Kidney epithelial cell (primary cell): ENCODE data around the gene MGAT1. TPM values are rescaled to one million over a fixed set of nuclear protein-coding genes. Genes with fewer than 3 reads are reported as not detected.
"Not testable (repeated sequence)": the region's sequence is repeated elsewhere in the genome, so short reads cannot be mapped to it uniquely, and the experiment has no call there.

Experiments
- DNase-seq: peaks from one replicate; pipeline ENCODE4 v3.0.0-alpha.2; 2010; ENCODE audit warnings: low read depth
- H3K27me3 ChIP-seq: 2 replicates; pipeline ENCODE4 v1.6.0; 2011; ENCODE audit warnings: low read length; ENCODE audit not compliant: control insufficient read depth, insufficient read depth
- H3K36me3 ChIP-seq: 2 replicates; pipeline ENCODE4 v1.5.1; 2011; ENCODE audit warnings: low read length; ENCODE audit not compliant: control insufficient read depth, insufficient read depth
- H3K4me3 ChIP-seq: 2 replicates; pipeline ENCODE4 v1.5.1; 2011; ENCODE audit warnings: low read depth, mild to moderate bottlenecking, control low read depth, low read length
- CTCF ChIP-seq: IDR thresholded peaks from 2 replicates; pipeline ENCODE4 v1.5.1; 2011; ENCODE audit warnings: mild to moderate bottlenecking, moderate library complexity, low read length, control low read depth, inconsistent platforms; ENCODE audit not compliant: insufficient read depth, poor library complexity, severe bottlenecking
- total RNA-seq: library from RNA; depleted of rRNA; stranded (reverse); fragments of >200 nt; gene quantifications from 2 replicates; pipeline ENCODE4 v1.2.3, GENCODE V29; 2015

MGAT1 gene
- total RNA-seq, 1 donor from 2014 or later = 95.4 TPM

GRCh38 chr5:180785121-180785781 is 17.4 kb downstream of the MGAT1 start:
- H3K36me3 ChIP-seq = peaks cover 1% of the 10 kb centered on the region
- TF ChIP-seq CTCF = no peak
- H3K27me3 ChIP-seq = no peaks in the 10 kb centered on the region
- no peak overlapping the region for H3K4me3 ChIP-seq
- DNase-seq = no peak

- Histone ChIP-seq H3K4me3 (no peak overlapping the region), H3K36me3 (no peaks in the 10 kb centered on the region), H3K27me3 (no peaks in the 10 kb centered on the region)
- TF ChIP-seq CTCF = peak; percentile 86
- DNase-seq = no peak
Observed at GRCh38 chr5:180784497-180785097, 18.0 kb downstream of the MGAT1 start.

GRCh38 chr5:180783340-180784052 is 19.1 kb downstream of the MGAT1 start:
- Histone ChIP-seq H3K4me3 (no peak overlapping the region), H3K27me3 (no peaks in the 10 kb centered on the region), H3K36me3 (no peaks in the 10 kb centered on the region)
- DNase-seq = no peak
- TF ChIP-seq CTCF = no peak

GRCh38 chr5:180782748-180783147 is 19.9 kb downstream of the MGAT1 start:
- no peaks in the 10 kb centered on the region for H3K36me3 ChIP-seq
- H3K4me3 ChIP-seq = no peak overlapping the region
- DNase-seq = no peak
- TF ChIP-seq CTCF = no peak
- H3K27me3 ChIP-seq = no peaks in the 10 kb centered on the region

GRCh38 chr5:180781900-180782326 is 20.7 kb downstream of the MGAT1 start:
- not testable (repeated sequence) for DNase-seq, H3K4me3 ChIP-seq, H3K27me3 ChIP-seq, H3K36me3 ChIP-seq

GRCh38 chr5:180779985-180780610 is 22.5 kb downstream of the MGAT1 start:
- DNase-seq = no peak
- TF ChIP-seq CTCF = no peak
- Histone ChIP-seq H3K4me3 (no peak overlapping the region), H3K27me3 (no peaks in the 10 kb centered on the region), H3K36me3 (no peaks in the 10 kb centered on the region)
